22Rv1 (cell line): ENCODE measurements around the gene GZMH.

Experiments
- H3K27ac ChIP-seq: fragments of 450-650 bp; 2 replicates; pipeline ENCODE4 v1.5.1; 2017
- CTCF ChIP-seq: fragments of 450-650 bp; IDR thresholded peaks from 2 replicates; pipeline ENCODE4 v1.5.1; 2017; ENCODE audit warnings: mild to moderate bottlenecking
- ZFX ChIP-seq: fragments of 450-650 bp; IDR thresholded peaks from 2 replicates; pipeline ENCODE4 v1.6.1; 2017; ENCODE audit warnings: antibody characterized with exemption, borderline replicate concordance

The GZMH gene

GRCh38 chr14:24556756-24557155 lies 52.7 kb downstream of the GZMH start:
- TF ChIP-seq ZFX (no peak), CTCF (no peak)
- H3K27ac ChIP-seq, result no peak overlapping the region
